Left cardiac atrium (tissue), 4 donors: ENCODE results near the gene MFRP. TPM values are rescaled to one million over a fixed set of nuclear protein-coding genes. Genes with fewer than 3 reads are reported as not detected.

Source experiments
- ATAC-seq, 2 donors: fragments of 200-7000 bp; cut with Tn5 transposase; one replicate each; pipeline ENCODE4 v1.9.1; 2020; ENCODE audit warnings: mild to moderate bottlenecking in 2 of 2, moderate library complexity in 2 of 2
- DNase-seq: peaks from one replicate; pipeline ENCODE4 v3.0.0-alpha.2; 2020
- intact Hi-C, 2 donors: fragments of 100-400 bp; cut with DNase I; formaldehyde crosslinking; loops; one replicate each; pipeline versions ENCODE4 v1.14.1 to v1.15.1; 2022 to 2023
- total RNA-seq, 2 donors: library from RNA; stranded (reverse); fragmentation: NEBNext Ultra II Directional; extraction: Animal tissue kit (Norgen Biotek cat#: 25700); gene quantifications; one replicate each; pipeline ENCODE4 v1.2.1, GENCODE V29; 2021
- donor health status: DM: no; HTN: yes; CAD: no.
- donor health status: DM: no; HTN: yes; CAD: no; lungs with severe emphysema.
- donor health status: DM: yes; HTN: yes; CAD: no.
- donor health status: Dilated cardiomyopathy.

MFRP gene
- total RNA-seq, 2 donors from 2014 or later = not detected

DNA sequence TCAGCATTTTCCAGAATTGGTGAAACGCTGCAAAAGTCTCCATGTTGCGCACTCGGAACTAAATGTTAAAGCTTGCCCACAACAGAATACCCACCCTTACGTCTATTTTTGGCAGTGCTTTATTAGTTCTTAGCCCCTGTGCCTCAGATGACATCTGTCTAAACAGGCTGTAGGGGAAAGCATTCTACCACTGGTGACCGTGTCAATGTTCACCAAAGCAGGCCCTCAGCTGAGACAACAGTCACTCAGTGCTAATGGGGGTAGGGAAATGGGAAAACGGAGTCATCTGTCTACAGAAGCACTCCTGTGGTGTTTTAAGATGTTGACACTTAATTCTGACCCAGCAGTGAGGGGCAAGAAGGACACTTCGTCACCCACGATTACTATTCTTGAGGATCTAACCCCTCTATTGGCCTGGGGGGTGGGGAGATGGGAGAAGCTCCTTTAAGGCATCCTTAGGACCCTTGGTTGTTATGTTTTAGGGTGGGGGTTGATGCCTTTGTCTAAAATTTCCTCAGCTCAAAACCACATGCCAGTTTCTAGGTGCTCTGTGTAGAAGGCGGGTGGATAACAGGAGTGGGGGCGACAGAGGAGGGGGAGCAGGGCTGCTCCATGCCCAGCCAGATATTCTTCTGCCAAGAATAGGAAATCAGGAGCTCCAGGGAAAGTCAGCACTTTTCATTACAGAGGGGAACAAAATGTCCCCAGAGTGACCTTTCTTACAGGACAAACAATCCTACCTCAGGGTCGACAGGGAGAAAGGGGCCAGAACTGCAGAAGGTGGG is 15.6 kb upstream of the MFRP start:
- ATAC-seq (no peak), DNase-seq (peak; percentile 11)
- intact Hi-C loops = no loop called here

DNA sequence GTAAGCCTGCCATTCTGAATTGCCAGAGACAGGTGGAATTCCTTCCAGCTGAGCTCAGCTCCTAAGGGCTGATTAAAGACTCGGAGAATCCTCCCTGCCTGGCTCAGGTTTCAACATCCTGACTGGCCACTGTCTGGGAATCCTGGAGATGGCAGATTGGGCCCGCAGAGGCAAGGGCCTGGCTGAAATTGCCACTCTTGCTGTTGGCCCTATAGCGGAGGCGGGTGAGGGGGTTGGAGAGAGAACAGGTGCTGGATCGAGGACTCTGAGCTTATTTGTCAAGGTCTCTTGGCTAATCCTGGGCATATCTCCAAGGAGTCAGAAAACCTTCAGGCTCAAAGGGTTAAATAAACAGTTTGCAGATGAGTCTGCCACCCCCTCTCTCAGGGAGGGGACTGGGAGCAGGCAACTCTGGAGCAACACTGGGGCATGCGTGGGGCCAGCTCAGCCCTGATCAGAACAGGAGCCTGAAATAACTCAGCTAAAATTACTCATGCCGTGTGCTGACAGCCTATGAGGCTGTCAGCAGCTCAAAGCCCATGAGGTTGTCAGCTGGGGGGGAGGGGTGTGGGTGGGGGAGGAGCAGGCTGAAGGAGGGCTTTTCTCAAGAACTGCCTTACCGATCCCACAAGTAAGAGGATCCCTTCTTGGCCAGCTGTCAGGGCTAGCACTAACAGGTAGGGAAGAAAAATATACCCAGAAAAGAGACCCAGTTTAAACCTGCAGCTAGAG is 14.7 kb upstream of the MFRP start:
- DNase-seq (peak; percentile 69), ATAC-seq (peak; percentile 72 to 85)
- intact Hi-C loops = no loop called here

DNA sequence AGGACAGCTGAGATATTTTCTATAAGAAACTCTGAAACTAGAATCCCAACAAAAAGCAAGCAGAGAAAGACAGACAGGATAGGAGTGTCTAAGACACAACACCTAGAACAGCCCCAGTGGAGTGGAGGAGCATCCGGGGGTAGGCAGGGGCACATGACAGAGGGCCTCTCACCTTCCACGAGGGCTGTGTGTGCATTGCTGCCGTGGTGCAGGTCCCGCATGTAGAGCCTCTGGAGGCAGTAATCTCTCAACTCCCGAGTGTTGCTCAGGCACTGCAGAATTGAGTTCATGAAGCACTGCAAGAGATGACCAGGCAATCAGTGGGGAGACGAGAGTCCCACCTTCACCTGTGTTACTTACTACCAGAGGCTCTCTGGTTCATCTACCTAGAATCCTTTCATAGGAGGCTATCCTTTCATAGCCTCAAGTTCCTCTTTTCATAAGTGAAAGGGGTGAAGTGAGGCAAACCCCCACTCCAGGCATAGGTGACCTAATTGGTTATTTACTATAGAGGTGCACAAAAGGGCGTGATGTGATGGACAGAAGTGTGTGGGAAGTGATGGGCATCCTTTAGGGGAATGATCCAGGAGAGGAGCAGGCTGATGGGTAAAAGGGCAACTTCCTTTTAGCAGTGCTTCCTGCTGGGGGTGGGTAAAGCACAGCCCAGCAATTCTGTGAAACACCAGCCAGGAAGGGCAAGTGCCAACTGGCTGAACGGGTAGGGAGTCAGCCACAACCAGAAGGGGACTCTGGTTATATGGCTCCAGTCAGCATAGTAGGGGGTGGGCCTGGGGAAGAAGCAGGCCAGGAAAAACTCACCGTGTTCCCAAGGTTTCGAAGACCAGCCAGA is 13.1 kb upstream of the MFRP start:
- intact Hi-C loops = loop anchor here in 1 of 2 donors (5.0 kb wide), 1 partner anchor 113 kb away; no protein-coding TSS in a partner anchor
- ATAC-seq (no peak), DNase-seq (no peak)

DNA sequence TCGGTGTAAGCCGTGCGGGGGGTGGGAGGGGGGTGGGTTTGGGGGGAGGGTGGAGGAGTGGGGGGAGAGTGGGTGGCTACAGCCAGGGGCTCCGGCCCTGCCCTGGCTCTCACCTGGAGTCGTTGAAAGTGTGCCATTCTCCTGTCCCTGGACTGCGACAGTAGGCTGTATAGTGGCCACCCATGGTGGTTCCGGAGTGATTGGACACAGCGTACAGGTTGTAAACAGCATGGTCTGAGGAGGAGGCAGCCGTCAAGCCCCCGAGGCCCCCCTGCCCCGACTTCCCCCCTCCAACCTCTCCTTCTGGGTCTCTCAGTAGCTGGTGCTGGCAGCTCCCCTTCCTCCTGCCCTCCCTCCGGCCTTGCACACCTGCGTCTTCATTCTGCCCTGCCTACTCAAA is 10.6 kb upstream of the MFRP start:
- no peak for ATAC-seq
- DNase-seq = no peak
- intact Hi-C loops = loop anchor here in 1 of 2 donors (2.0 to 5.0 kb wide), 3 partner anchors 16 to 115 kb away; partner anchors contain the start of gene USP2

DNA sequence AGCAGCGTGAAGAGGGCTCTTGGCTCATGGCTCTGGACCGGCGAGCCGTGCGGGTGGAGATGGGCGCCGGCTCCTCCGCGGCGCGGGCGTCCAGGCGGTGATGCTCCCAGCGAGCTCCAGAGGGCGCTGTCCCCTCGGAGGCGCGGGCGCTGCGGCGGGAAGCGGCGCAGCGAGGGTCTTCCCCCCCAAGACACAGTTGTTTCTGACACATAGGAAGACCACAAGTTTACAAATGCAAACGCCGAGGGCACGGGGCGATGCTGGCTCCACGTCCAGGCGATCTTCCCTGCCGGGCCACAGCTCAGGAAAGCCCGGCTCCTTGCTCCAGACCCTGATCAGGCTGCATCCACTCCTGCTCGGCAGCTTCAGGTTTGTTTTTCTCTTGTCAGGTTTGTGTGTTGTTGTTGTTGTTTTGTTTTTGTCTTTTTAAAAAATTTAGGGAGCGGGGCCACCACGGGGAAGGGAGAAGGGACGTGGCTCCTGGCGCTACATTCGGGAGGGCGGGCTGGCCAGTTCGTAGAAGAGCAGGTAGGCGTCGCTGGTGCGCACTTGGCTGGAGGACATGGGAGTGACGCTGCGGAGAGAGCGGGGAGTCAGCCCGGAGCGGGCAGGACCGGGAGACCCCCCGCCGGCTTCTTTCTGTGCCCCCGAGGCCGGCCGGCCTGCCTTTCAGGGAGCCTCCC is 10.0 kb upstream of the MFRP start:
- peak; percentile 88 for DNase-seq
- ATAC-seq = peak; percentile 79 to 84
- intact Hi-C loops = loop anchor here in 1 of 2 donors (2.0 to 5.0 kb wide), 3 partner anchors 16 to 116 kb away; partner anchors contain the start of gene USP2

DNA sequence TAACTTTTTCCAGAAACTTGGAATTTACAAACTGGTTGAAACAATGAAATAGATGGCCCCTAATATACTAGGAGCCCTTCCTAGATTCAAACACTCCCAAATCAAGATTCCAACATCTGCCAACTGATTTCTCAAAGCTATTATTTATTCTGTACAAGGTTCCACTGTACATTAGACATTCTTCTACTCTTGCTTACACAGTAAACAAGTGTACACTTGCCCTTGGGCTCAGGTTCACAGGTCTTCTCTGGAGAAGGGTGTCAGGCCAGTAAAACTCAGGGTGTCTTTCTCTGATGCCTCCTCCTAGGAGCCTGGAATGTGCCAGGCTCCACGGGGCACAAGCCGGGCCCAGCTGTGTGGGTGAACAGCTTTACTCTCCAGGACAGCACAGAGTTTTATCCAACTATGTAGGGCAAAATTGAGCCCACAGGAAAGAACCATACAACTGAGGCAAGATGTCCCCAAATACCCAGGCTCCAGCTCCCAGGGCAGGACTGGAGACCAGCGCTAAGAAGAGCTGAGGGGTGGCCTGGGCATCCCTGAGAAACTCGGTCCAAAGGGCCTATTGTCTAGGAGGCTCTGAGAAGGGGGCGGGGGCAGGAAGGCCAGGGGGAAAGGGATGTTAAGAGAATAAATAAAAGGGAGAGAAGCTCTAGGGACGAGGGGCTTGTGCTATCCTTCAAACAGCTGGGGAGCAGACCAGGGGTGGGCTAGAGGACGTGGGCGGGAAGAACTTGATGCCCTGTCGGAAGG is 8.8 kb upstream of the MFRP start:
- intact Hi-C loops = loop anchor here in 1 of 2 donors (5.0 kb wide), 1 partner anchor 117 kb away; no protein-coding TSS in a partner anchor
- ATAC-seq = no peak
- no peak for DNase-seq

DNA sequence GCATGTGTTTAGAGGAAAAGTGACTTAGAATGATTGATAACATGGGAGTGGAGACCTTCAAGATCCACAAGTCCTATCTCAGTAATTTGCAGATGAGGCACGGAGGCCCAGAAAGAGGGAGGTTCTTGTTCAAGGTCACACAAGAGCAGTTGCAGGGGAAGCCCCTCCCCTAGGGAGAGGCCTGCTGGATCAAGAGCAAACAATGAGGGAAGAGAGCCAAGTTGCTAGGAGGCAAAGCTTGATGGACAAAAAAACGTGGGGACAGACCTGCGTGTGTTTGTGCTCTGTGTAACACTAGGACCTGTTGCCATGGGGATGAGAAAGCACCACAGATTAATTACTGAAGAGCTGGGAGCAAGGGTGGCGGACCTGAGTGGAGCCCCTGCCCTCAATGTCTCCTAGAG is 6.4 kb upstream of the MFRP start:
- intact Hi-C loops = no loop called here
- DNase-seq (peak; percentile 38), ATAC-seq (peak in 1 of 2 donors; percentile 28)

DNA sequence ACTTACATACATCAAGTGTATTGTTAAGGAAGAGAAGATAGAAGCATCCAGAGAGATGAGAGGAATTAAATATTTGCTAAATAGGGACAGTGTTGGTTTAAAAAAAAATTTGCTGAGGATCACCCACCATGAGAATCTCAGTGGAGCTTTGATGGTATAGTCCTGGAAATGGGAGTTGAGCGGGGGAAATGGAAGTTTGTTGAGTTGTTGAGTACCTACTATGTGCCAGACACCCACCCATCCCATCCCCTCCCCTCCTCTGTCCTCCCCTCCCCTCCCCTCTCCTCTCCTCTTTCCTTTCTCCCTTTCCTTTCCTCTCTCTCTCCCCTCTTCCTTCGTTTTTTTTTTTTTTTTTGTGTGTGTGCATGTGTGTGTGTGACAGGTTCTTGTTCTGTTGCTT is 4.7 kb upstream of the MFRP start:
- no peak for DNase-seq
- no peak for ATAC-seq
- intact Hi-C loops = no loop called here

DNA sequence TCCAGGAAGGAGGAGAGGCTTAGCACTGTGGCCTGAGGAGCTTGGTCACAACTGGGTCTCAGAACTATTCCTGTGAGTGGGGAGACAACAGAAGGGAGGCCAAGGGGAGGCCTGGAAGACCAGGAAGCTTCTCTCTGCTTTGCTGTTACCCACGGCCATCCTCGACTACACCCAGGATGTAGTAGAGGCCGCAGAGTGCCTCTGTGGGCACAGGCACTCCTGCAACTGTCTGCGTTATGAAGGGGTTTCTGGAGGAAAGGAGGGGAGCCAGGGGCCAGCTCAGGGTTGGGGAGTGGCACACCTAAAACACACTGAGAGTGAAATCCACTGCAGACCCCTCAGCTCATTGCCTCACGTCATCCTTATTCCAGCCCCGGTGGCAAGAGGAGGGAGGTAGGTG is 3.8 kb upstream of the MFRP start:
- ATAC-seq (no peak), DNase-seq (no peak)
- intact Hi-C loops = no loop called here

DNA sequence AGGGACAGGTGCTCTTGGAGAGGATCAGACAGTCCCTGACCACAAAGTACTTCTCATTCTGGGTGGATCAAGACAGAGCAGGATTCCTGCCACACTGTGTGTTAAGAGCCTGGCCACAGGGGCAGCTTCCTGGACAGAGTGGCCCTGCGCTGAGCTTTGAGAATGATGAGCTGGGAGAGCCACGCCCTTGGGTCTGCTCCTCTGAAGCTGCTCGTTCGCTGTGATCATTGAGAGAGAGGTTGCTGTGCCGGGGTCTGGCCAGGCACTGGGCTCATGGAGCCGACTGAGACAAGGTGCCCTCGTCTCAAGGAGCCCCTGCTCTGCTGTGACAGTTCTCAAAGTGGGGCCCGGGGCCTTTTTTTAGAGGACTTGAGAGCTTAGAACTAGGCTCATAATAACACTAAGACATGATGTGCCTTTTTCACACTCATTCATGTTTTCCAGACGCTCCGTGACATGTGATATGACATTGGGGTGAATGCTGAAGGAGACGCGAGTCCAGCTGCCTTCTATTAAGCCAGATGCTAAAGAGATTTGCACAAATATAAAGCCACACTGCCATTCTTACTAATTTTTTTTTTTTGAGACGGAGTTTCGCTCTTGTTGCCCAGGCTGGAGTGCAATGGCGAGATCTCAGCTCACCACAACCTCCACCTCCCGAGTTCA is 1.6 kb upstream of the MFRP start:
- DNase-seq (no peak), ATAC-seq (no peak)
- intact Hi-C loops = no loop called here

DNA sequence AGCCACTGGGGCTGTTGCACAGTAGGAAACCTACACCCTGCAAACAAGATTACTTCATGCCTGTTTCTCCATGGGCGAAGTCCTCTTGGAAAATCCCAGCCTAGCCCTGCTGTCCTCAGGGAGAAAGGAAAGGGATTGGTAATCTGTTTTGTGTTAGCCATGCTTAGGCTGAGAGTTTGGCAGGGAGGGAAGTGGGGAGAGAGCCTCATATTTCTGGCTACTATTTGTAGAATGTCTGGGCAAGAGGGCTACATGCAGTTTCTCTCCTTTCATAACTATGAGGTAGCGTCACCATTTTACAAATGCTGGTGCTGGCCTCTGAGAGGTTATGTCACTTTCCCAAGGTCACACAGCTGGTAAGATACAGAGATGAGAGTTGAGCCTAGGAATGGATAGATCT is 737 bp upstream of the MFRP start:
- DNase-seq = no peak
- intact Hi-C loops = no loop called here
- peak in 1 of 2 donors; percentile 34 for ATAC-seq

DNA sequence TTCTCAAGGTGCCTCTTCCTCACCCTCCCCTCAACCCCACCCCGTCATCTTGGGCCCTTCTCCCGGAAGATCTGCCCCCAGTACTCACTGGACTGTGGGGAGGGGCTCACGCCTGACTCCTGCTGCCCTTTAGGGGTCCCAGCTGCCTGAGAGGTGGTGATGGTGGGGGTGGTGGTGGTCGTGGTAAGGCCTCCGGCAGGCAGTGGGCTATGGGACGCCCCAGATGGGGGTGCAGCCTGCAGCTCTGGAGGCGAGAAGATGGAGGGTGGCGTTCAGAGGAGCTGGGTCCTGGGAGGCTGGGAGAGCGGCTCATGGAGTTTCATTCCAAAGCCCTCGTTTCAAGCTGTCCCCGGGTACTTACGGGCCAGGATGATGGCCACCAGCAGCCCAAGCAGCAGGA is 820 bp downstream of the MFRP start:
- ATAC-seq = no peak
- intact Hi-C loops = no loop called here
- DNase-seq = no peak

DNA sequence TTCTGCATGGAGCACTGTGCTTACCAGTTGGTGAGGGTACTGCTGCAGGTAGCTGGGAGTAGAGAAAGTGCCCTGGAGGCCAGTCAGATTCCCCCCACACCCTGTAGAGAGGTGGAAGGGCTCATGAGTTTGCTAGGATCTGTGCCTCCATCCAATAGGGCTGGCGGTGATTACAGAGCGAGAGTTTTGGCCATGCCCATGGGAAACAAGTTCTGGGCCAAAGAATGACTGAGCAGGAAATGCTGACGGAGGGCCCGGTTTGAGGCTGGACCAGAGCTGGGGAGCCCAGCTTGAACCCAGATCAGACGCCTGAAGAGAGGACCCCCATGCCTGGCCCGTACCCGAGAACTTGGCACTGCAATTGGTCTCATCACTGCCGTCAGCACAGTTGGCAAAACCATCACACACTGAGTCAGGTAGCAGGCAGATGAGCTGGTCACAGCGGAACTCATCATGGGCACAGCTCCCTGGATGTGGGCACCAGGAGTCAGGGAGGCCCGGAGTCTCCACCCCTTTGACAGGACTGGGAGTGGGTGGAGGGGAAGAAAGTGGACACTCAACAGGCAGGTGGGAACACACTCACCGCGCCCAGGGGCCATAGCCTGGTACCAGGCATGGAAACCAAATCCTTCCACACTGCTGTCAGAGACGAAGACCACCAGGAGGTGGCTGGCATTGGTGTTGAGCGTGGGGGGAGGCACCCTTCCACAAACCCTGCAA is 2.1 kb downstream of the MFRP start:
- no peak for ATAC-seq
- intact Hi-C loops = no loop called here
- no peak for DNase-seq

DNA sequence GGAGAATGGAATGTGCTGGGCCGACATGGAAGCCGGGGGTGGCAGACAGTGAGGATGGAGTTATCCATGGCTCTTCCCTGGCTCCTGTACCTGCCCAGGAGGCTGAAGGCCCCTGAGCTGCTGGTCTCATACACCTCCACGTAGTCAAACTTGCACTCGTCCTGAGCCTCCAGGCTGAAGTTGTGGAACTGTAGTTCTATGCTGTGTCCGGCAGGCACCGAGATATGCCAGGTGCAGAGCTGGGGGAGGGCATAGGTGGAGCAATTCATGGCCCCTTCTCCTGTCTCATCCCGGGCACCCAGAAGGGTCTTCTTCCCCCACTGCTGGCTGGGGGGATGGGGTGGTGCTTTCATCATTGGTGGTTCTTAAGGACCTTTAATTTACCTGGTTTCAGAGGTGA is 2.8 kb downstream of the MFRP start:
- no peak for DNase-seq
- no peak for ATAC-seq
- intact Hi-C loops = no loop called here

DNA sequence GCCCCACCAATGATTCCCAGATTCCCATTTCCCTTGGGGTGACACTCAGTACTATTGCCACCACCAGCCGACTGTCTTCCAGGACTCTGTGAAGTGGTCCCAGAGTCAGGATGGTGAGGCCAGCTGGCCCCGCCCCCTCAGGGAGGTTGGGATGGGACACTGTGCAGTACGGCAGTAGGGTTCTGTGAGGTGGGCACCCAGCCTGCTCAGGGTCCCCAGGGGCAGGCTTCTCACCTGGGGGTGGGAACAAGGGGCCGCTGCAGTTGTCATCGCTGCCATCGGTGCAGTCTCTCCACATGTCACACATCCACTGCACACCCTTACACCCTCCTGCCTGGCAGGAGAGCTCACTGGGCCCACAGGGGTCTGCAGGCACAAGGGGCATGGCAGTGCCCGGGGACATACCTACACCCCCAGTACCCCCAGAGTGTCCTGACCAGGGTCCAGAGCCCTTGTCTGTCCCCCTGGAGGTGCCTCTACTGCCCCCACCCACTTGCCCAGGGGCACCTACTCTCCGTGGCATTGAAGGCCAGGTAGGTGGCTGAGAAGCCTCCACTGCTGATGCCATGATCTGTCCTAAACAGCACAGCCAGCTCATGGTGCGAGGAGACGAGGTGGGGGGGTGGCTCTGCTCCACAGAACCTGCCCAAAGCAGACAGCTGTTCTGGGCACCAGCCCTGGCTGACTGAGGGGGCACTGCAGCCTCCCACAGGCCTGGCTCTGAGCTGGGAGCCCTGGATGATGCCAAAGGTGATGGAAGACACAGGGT is 4.0 kb downstream of the MFRP start:
- no peak for ATAC-seq
- intact Hi-C loops = no loop called here
- DNase-seq = no peak

DNA sequence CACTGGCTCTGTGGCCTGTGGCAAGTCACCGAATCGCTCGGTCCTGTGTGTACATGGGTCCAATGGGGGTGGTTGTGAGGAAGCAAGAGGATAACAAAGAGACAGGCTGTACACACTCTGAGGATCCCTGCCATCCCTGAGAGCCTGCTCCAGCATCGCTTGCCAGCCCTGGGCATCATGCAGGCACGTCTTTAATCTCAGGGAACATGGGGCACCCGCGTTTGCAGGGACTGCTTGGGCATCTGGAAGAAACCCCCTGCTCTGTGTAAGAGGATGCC is 4.5 kb downstream of the MFRP start:
- intact Hi-C loops = no loop called here

More for the DNA sequence above, 4.5 kb downstream of the MFRP start:
- ATAC-seq (no peak), DNase-seq (no peak)
